Ectodermal cell (in vitro differentiated cells): ENCODE measurements around the gene KCNJ16.

Experiments used
- H3K27ac ChIP-seq: 2 replicates; pipeline ENCODE4 v1.7.0; 2013; ENCODE audit warnings: mild to moderate bottlenecking, low read depth, low read length; ENCODE audit not compliant: insufficient read depth, poor library complexity, severe bottlenecking
- H3K27me3 ChIP-seq: 2 replicates; pipeline ENCODE4 v1.7.0; 2013; ENCODE audit warnings: mild to moderate bottlenecking, low read length; ENCODE audit not compliant: insufficient read depth, control insufficient read depth, poor library complexity, severe bottlenecking
- H3K36me3 ChIP-seq: one replicate; pipeline ENCODE4 v1.7.0; 2013; ENCODE audit warnings: low read length; ENCODE audit not compliant: control insufficient read depth, insufficient read depth
- H3K4me1 ChIP-seq: one replicate; pipeline ENCODE4 v1.7.0; 2013; ENCODE audit warnings: low read length; ENCODE audit not compliant: control insufficient read depth, insufficient read depth
- H3K4me3 ChIP-seq: 2 replicates; pipeline ENCODE4 v1.7.0; 2013; ENCODE audit warnings: low read depth, low read length, control low read depth; ENCODE audit not compliant: insufficient read depth
- H3K9me3 ChIP-seq: 2 replicates; pipeline ENCODE4 v1.7.0; 2013; ENCODE audit warnings: mild to moderate bottlenecking, low read length, moderate library complexity; ENCODE audit not compliant: control insufficient read depth
- WGBS, 2 experiments: methylation state at CpG; one replicate each; pipeline ENCODE4 v1.1.7; 2013; ENCODE audit warnings: missing lambda C conversion rate in 2 of 2; 5-methylcytosine and 5-hydroxymethylcytosine counted together

The KCNJ16 gene

DNA sequence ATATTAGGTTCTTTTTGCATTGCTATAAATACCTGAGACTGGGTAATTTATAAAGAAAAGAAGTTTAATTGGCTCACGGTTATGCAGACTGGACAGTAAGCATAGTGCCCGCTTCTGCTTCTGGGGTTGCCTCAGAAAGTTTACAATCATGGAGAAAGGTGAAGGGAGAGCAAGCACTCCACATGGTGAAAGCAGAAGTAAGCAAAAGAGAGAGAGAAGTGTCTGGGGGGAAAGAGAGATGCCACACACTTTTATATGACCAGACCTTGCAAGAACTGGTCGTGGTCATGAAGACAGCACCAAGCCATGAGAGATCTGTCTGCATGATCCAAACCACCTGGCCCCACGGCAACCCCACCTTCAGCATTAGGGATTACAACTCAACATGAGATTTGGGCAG, 45.4 kb downstream of the KCNJ16 start:
- Histone ChIP-seq H3K27me3 (no peaks in the 10 kb centered on the region), H3K9me3 (no peaks in the 10 kb centered on the region), H3K4me1 (no peaks in the 10 kb centered on the region), H3K27ac (no peak overlapping the region), H3K36me3 (no peaks in the 10 kb centered on the region), H3K4me3 (no peak overlapping the region)
- WGBS, 2 experiments = 93 to 94% methylated on average over 4 of the region's 4 CpGs

DNA sequence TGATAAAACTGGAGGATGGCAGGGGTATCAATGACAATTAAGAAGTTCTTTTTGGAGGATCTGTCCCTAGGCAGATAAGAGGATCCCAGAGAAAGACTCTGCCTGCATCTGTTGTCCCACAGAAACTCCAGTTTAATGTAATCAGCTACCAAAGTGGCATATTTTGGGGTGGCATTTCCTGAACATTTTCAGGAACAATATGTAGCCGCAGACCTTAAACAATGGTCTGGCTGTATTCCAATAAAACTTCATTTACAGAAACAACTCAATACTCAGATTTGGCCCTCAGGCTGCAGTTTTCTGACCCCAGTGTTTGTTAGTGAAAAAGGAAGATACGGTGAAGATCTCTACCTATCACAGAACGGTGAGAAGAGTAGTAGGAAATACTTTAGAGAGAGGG, 46.1 kb downstream of the KCNJ16 start:
- H3K9me3 ChIP-seq = no peaks in the 10 kb centered on the region
- no peaks in the 10 kb centered on the region for H3K36me3 ChIP-seq
- 89 to 90% methylated on average over 2 to 3 of the region's 3 CpGs for WGBS, 2 experiments

DNA sequence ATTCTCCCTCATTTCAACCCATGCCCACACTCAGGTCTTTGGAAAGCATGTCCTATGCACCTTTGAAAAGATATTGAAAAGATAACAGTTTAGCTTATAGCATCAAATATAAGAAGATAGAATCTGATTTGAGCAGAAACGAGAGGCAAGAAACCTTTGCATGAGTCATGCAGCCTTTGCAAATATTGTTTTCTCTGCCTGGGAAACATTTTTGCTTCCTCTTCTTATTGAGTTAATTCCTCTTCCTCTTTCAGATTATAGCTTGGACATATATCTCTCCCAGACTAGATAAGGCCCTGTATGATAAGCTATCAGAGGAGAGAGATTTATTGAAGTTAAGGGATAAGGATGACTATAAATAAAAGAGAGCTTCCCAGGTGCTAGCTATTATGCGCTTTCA, 48.2 kb downstream of the KCNJ16 start:
- Histone ChIP-seq H3K4me1 (no peaks in the 10 kb centered on the region), H3K27me3 (no peaks in the 10 kb centered on the region), H3K36me3 (no peaks in the 10 kb centered on the region), H3K9me3 (no peaks in the 10 kb centered on the region), H3K4me3 (no peak overlapping the region), H3K27ac (no peak overlapping the region)
- 79 to 90% methylated on average over 2 of the region's 2 CpGs for WGBS, 2 experiments

More for the DNA sequence above, 46.1 kb downstream of the KCNJ16 start:
- no peaks in the 10 kb centered on the region for H3K27me3 ChIP-seq
- no peak overlapping the region for H3K4me3 ChIP-seq
- no peaks in the 10 kb centered on the region for H3K4me1 ChIP-seq
- H3K27ac ChIP-seq = no peak overlapping the region

DNA sequence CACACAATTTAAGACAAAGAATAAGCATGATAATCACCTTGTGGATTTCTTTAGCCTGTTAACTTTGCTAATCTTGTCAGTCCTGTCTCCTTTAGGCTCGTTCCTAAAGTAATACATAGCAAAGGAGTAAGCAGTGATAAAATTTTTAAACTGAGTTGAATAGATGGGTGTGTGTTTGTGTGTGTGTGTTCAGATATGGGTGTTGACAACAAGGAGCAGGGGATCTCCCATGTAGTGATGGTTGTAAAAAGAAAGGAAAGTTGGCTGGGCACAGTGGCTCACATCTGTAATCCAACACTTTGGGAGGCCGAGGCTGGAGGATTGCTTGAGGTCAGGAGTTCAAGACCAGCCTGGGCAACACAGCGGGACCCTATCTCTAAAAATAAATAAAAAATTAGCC, 49.7 kb downstream of the KCNJ16 start:
- Histone ChIP-seq H3K4me1 (no peaks in the 10 kb centered on the region), H3K36me3 (no peaks in the 10 kb centered on the region), H3K27me3 (no peaks in the 10 kb centered on the region), H3K9me3 (no peaks in the 10 kb centered on the region), H3K27ac (no peak overlapping the region), H3K4me3 (no peak overlapping the region)
- WGBS, 2 experiments = 93 to 96% methylated on average over 3 of the region's 3 CpGs

DNA sequence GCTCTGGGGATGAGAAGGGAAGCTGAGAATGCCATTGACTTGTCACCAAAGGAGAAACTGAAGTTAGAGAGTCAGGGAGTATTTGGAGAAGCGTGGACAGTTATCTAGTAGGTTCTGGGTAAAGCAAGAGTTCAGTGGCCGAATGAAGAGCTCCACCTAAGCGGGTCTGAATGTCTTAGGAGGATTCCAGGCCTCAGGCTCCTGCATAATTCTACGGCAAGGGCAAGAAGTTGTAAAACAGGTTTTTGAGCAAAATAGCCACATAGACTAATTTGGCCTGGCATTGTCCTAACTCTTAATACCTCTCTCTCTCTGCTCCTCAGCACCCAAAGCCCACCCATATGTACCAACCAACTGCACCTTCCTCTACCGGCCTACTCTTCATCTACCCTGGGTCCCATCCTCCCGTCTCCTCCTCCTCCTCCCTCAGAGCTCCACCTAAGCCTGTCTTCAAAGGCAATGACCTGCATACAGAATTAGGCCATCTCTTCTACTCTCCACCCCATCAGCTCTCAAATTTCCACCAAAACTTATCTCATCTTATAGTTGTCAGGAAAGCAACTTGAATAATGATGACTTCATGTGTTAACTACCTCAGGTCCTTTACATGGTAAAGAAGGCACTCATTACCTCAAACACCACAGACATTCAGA, 52.3 kb downstream of the KCNJ16 start:
- Histone ChIP-seq H3K36me3 (no peaks in the 10 kb centered on the region), H3K9me3 (no peaks in the 10 kb centered on the region), H3K4me3 (no peak overlapping the region), H3K27ac (no peak overlapping the region), H3K4me1 (no peaks in the 10 kb centered on the region), H3K27me3 (no peaks in the 10 kb centered on the region)
- WGBS, 2 experiments = 95 to 97% methylated on average over 6 of the region's 6 CpGs

DNA sequence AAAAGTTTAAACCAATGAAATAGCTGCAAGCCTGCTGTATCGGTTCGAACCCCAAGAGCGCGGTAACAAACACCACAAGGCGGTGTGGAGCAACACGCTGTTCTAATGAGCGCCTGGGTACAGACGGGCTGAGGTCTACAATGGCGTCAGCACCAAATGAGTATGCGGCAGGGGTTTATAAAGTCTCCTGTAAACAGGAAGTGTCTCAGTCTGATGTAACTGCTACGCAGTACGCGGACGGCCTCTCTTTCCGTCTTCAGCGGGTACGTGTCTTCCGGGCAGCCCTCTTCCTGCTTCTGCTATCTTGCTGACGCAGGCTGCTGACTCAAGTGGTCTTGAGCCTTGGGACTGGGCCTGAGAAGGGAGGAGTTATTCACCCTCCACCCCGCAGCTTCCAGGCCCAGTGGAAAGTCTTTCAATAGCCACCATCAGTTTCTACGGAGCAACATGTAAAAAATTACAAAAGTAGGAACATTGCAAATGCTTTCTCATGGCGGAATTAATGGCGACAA, 53.8 kb downstream of the KCNJ16 start:
- WGBS, 2 experiments = 95 to 96% methylated on average over 23 of the region's 23 CpGs

DNA sequence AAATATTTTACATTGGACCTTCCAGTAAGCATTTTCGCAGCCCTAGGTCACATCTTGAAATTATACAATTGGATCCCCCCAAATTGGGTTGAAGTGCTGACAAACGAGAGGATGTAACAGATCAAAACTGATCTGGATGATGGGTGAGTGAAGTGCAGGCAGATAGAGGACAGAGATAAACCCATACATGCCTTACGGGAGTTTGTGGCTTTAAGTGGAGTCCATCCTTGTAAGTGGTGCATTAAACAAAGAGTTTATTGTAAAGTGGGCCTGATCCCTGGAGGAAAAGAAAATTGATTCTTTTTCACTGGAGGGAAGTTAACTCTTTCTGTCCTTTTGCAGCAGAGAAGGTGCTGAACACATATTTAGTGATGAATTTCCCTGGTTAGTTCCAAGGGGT, 55.3 kb downstream of the KCNJ16 start:
- H3K27ac ChIP-seq = no peak overlapping the region
- H3K9me3 ChIP-seq = no peaks in the 10 kb centered on the region
- no peaks in the 10 kb centered on the region for H3K27me3 ChIP-seq
- WGBS, 2 experiments = 85 to 88% methylated on average over 3 of the region's 3 CpGs
- H3K36me3 ChIP-seq = no peaks in the 10 kb centered on the region
- no peak overlapping the region for H3K4me3 ChIP-seq
- H3K4me1 ChIP-seq = no peaks in the 10 kb centered on the region

More for the DNA sequence above, 53.8 kb downstream of the KCNJ16 start:
- H3K27ac ChIP-seq = no peak overlapping the region
- no peaks in the 10 kb centered on the region for H3K9me3 ChIP-seq
- H3K36me3 ChIP-seq = no peaks in the 10 kb centered on the region
- no peaks in the 10 kb centered on the region for H3K4me1 ChIP-seq
- no peak overlapping the region for H3K4me3 ChIP-seq
- no peaks in the 10 kb centered on the region for H3K27me3 ChIP-seq

DNA sequence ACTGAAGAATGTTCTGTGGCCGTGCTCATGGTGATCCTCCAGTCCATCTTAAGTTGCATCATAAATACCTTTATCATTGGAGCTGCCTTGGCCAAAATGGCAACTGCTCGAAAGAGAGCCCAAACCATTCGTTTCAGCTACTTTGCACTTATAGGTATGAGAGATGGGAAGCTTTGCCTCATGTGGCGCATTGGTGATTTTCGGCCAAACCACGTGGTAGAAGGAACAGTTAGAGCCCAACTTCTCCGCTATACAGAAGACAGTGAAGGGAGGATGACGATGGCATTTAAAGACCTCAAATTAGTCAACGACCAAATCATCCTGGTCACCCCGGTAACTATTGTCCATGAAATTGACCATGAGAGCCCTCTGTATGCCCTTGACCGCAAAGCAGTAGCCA, 57.5 kb downstream of the KCNJ16 start:
- 97% methylated on average over 11 of the region's 11 CpGs for WGBS, 2 experiments
- no peaks in the 10 kb centered on the region for H3K27me3 ChIP-seq

DNA sequence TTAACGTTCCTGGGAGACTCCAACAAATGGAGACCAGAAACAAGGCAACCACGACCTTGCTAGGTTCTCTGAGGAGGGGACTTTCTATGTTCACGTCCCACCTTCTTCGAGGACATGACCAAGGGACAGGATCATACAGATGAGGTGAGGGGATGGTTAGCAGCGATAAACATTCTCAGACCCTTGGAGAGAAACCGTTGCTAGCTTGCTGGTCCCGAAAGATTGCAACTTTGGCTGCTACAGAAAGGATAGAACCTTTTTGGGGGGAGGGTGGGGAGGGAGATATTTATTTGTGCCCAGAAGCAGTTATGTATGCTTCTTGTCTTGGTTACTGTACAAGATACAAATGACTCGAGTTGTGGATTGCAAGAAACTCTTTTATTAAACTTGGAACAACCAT, 59.0 kb downstream of the KCNJ16 start:
- H3K27ac ChIP-seq = no peak overlapping the region
- H3K4me3 ChIP-seq = no peak overlapping the region
- H3K36me3 ChIP-seq = no peaks in the 10 kb centered on the region
- no peaks in the 10 kb centered on the region for H3K4me1 ChIP-seq
- 93 to 94% methylated on average over 8 of the region's 8 CpGs for WGBS, 2 experiments
- H3K9me3 ChIP-seq = no peaks in the 10 kb centered on the region
- no peaks in the 10 kb centered on the region for H3K27me3 ChIP-seq

More for the DNA sequence above, 57.5 kb downstream of the KCNJ16 start:
- no peaks in the 10 kb centered on the region for H3K36me3 ChIP-seq
- H3K4me1 ChIP-seq = no peaks in the 10 kb centered on the region
- no peaks in the 10 kb centered on the region for H3K9me3 ChIP-seq
- H3K4me3 ChIP-seq = no peak overlapping the region
- no peak overlapping the region for H3K27ac ChIP-seq

DNA sequence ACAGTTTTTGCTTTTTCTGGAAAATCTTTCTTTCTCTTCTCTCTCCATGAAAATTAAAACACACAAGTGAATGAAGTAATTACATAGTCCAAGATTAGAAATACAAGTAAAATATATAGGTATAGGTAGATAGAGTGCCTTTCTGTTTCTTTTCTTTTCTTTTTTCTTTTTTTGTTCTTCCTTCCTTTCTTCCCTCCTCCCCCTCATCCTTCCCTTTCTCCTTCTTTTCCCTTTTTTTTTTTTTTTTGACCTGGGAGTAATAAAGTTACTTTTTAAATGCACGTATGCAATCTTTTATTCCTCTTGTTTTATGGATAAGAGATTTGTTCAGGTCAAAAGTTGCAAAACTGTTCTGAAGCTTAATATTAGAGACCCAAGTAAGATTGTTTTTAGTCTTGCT, 59.8 kb downstream of the KCNJ16 start:
- 100% methylated on average over 1 of the region's 1 CpG for WGBS, 2 experiments

More for the DNA sequence above, 59.8 kb downstream of the KCNJ16 start:
- Histone ChIP-seq H3K4me3 (no peak overlapping the region), H3K27ac (no peak overlapping the region), H3K36me3 (no peaks in the 10 kb centered on the region), H3K4me1 (no peaks in the 10 kb centered on the region), H3K9me3 (no peaks in the 10 kb centered on the region), H3K27me3 (no peaks in the 10 kb centered on the region)
